ENCODE data around the gene RPH3AL. TPM values are rescaled to one million over a fixed set of nuclear protein-coding genes. Genes with fewer than 3 reads are reported as not detected.

RPH3AL gene
- total and polyA plus RNA-seq, 2 of the 8 experiments (the other 6 are each of a cell fraction or from before 2014, with no cell fraction given) = 5.6 to 5.8 TPM

- TF ChIP-seq, protein P1, sequence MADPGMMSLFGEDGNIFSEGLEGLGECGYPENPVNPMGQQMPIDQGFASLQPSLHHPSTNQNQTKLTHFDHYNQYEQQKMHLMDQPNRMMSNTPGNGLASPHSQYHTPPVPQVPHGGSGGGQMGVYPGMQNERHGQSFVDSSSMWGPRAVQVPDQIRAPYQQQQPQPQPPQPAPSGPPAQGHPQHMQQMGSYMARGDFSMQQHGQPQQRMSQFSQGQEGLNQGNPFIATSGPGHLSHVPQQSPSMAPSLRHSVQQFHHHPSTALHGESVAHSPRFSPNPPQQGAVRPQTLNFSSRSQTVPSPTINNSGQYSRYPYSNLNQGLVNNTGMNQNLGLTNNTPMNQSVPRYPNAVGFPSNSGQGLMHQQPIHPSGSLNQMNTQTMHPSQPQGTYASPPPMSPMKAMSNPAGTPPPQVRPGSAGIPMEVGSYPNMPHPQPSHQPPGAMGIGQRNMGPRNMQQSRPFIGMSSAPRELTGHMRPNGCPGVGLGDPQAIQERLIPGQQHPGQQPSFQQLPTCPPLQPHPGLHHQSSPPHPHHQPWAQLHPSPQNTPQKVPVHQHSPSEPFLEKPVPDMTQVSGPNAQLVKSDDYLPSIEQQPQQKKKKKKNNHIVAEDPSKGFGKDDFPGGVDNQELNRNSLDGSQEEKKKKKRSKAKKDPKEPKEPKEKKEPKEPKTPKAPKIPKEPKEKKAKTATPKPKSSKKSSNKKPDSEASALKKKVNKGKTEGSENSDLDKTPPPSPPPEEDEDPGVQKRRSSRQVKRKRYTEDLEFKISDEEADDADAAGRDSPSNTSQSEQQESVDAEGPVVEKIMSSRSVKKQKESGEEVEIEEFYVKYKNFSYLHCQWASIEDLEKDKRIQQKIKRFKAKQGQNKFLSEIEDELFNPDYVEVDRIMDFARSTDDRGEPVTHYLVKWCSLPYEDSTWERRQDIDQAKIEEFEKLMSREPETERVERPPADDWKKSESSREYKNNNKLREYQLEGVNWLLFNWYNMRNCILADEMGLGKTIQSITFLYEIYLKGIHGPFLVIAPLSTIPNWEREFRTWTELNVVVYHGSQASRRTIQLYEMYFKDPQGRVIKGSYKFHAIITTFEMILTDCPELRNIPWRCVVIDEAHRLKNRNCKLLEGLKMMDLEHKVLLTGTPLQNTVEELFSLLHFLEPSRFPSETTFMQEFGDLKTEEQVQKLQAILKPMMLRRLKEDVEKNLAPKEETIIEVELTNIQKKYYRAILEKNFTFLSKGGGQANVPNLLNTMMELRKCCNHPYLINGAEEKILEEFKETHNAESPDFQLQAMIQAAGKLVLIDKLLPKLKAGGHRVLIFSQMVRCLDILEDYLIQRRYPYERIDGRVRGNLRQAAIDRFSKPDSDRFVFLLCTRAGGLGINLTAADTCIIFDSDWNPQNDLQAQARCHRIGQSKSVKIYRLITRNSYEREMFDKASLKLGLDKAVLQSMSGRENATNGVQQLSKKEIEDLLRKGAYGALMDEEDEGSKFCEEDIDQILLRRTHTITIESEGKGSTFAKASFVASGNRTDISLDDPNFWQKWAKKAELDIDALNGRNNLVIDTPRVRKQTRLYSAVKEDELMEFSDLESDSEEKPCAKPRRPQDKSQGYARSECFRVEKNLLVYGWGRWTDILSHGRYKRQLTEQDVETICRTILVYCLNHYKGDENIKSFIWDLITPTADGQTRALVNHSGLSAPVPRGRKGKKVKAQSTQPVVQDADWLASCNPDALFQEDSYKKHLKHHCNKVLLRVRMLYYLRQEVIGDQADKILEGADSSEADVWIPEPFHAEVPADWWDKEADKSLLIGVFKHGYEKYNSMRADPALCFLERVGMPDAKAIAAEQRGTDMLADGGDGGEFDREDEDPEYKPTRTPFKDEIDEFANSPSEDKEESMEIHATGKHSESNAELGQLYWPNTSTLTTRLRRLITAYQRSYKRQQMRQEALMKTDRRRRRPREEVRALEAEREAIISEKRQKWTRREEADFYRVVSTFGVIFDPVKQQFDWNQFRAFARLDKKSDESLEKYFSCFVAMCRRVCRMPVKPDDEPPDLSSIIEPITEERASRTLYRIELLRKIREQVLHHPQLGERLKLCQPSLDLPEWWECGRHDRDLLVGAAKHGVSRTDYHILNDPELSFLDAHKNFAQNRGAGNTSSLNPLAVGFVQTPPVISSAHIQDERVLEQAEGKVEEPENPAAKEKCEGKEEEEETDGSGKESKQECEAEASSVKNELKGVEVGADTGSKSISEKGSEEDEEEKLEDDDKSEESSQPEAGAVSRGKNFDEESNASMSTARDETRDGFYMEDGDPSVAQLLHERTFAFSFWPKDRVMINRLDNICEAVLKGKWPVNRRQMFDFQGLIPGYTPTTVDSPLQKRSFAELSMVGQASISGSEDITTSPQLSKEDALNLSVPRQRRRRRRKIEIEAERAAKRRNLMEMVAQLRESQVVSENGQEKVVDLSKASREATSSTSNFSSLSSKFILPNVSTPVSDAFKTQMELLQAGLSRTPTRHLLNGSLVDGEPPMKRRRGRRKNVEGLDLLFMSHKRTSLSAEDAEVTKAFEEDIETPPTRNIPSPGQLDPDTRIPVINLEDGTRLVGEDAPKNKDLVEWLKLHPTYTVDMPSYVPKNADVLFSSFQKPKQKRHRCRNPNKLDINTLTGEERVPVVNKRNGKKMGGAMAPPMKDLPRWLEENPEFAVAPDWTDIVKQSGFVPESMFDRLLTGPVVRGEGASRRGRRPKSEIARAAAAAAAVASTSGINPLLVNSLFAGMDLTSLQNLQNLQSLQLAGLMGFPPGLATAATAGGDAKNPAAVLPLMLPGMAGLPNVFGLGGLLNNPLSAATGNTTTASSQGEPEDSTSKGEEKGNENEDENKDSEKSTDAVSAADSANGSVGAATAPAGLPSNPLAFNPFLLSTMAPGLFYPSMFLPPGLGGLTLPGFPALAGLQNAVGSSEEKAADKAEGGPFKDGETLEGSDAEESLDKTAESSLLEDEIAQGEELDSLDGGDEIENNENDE (IDR thresholded peaks at IDR 0.05; ENCODE audit: insufficient replicate concordance, low read length) = no peak
- TF ChIP-seq RXRA (IDR thresholded peaks at IDR 0.05; ENCODE audit: insufficient read depth, low read depth, low read length) = no peak
- no peak for TF ChIP-seq CREB1 (IDR thresholded peaks at IDR 0.05)
- TF ChIP-seq JUND (IDR thresholded peaks at IDR 0.05; ENCODE audit: low read length) = no peak
- TF ChIP-seq BCL11A (IDR thresholded peaks at IDR 0.05; ENCODE audit: low read depth in 2 of 2, low read length in 2 of 2) = no peak
- no peak for TF ChIP-seq RNF2 (IDR thresholded peaks at IDR 0.05; ENCODE audit: borderline replicate concordance, low read depth, low read length, missing control alignments, poor library complexity, severe bottlenecking)
- no peak for TF ChIP-seq TAF1 (IDR thresholded peaks at IDR 0.05; ENCODE audit: low read depth, low read length)
- no peak for TF ChIP-seq BACH1 (IDR thresholded peaks at IDR 0.05; ENCODE audit: low read length)
- no peak for TF ChIP-seq KDM5A (IDR thresholded peaks at IDR 0.05; ENCODE audit: low read length)
- TF ChIP-seq HDAC6 (IDR thresholded peaks at IDR 0.05; ENCODE audit: low read depth, low read length) = no peak
- TF ChIP-seq, protein P2, sequence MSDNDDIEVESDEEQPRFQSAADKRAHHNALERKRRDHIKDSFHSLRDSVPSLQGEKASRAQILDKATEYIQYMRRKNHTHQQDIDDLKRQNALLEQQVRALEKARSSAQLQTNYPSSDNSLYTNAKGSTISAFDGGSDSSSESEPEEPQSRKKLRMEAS (IDR thresholded peaks at IDR 0.05) = no peak
Observed at GRCh38 chr17:286571-286970, 66.0 kb downstream of the RPH3AL start (continued).

Data from H1 (cell line).